Activated naive CD8-positive, alpha-beta T cell treated with anti-CD3 and anti-CD28 coated beads, Interleukin-2, amount 50 U/mL, for 16 hours (primary cell): ENCODE results near the gene MGME1.

Experiments
- DNase-seq: peaks from one replicate; pipeline ENCODE4 v3.0.0-alpha.2; 2020; ENCODE audit warnings: low read depth, low spot score

Gene MGME1

GRCh38 chr20:17940224-17940971 is 28.4 kb upstream of the MGME1 start:
- no peak for DNase-seq

- DNase-seq = no peak
These were observed 27.6 kb upstream of the MGME1 start for GRCh38 chr20:17941087-17941825.

- DNase-seq = no peak
These were observed 27.0 kb upstream of the MGME1 start for GRCh38 chr20:17941826-17942196.

GRCh38 chr20:17943343-17943742 is 25.5 kb upstream of the MGME1 start:
- no peak for DNase-seq

GRCh38 chr20:17944854-17945474 is 23.9 kb upstream of the MGME1 start:
- DNase-seq = no peak

GRCh38 chr20:17946040-17946439 is 22.8 kb upstream of the MGME1 start:
- DNase-seq = no peak

- no peak for DNase-seq
These were observed 22.0 kb upstream of the MGME1 start for GRCh38 chr20:17946572-17947473.

GRCh38 chr20:17947474-17947815 is 21.4 kb upstream of the MGME1 start:
- no peak for DNase-seq

- DNase-seq = no peak
These were observed 20.4 kb upstream of the MGME1 start for GRCh38 chr20:17948442-17948841.

- DNase-seq = no peak
These were observed 18.9 kb upstream of the MGME1 start for GRCh38 chr20:17949899-17950298.

- DNase-seq = no peak
These were observed 18.1 kb upstream of the MGME1 start for GRCh38 chr20:17950670-17951069.

GRCh38 chr20:17951323-17951722 is 17.5 kb upstream of the MGME1 start:
- DNase-seq = no peak

GRCh38 chr20:17952692-17953684 is 15.8 kb upstream of the MGME1 start:
- no peak for DNase-seq

GRCh38 chr20:17953935-17954334 is 14.9 kb upstream of the MGME1 start:
- DNase-seq = no peak

GRCh38 chr20:17955302-17955701 is 13.5 kb upstream of the MGME1 start:
- DNase-seq = no peak

GRCh38 chr20:17956099-17956685 is 12.6 kb upstream of the MGME1 start:
- no peak for DNase-seq

- no peak for DNase-seq
These were observed 11.1 kb upstream of the MGME1 start for GRCh38 chr20:17957505-17958363.

GRCh38 chr20:17958373-17959256 is 10.2 kb upstream of the MGME1 start:
- no peak for DNase-seq
